NK-92 (cell line): ENCODE measurements around the gene FTH1.
"Not testable (repeated sequence)": the region's sequence is repeated elsewhere in the genome, so short reads cannot be mapped to it uniquely, and the experiment has no call there.

Experiments
- DNase-seq: peaks from one replicate; lab custom pipeline; 2025; ENCODE audit not compliant: unreplicated experiment; lab: John Stamatoyannopoulos, UW

FTH1 gene

DNA sequence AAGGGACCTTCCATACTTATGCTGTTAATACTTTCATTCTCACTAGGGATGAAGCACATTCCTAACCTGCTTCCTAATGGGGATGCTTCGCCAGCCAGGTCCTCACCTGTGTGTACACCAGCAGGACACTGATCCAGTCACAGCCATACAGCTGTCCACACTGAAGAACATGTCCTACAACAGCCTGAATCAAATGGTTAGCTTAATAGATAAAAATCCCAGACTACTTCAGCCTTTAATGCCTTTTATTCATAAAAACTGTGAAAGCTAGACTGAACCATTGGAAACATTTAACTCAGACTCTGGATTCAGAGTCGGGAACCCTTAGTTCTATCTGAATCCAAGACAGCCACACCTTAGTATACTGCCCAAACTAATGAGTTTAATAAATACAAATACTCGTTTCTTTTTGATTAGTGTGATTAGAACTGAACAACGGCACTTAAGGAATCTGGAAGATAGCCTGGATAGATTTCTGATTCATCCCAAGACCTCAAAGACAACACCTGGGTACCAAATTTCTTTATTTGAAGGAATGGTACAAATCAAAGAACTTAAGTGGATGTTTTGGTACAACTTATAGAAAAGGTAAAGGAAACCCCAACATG lies 3.3 kb downstream of the FTH1 start:
- DNase-seq: no peak

DNA sequence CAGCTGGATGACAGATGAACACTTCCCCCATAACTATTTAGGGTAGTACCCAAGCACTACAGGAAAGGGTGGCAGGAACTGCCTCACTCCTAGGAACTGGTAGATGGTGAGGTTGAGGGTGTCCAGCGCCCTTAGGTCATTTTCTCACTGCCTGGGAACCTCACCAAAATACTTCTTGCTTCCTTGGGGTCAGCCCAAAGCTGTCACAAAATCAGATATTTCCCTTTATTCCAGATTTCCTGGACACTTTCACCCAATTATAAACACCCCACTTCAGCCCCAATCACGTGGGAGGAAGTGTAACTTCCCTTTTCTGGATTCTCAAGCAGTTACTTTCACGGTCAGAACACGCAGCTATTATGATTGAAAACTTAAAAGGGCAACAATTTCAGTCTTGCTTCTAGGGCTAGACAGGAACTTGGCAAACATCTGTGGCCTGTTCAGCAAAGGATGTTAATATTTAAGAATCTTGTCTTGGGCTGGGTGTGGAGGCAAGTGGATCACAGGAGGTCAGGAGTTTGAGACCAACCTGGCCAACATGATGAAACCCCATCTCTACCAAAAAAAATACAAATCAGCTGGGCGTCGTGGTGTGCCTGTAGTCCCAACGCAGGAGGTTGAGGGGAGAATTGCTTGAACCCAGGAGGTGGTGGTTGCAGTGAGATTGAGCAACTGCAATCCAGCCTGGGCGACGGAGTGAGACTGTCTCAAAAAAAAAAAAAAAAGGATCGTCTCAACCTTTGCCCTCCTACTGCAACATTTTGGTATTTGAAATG lies 4.0 kb downstream of the FTH1 start:
- no peak for DNase-seq

DNA sequence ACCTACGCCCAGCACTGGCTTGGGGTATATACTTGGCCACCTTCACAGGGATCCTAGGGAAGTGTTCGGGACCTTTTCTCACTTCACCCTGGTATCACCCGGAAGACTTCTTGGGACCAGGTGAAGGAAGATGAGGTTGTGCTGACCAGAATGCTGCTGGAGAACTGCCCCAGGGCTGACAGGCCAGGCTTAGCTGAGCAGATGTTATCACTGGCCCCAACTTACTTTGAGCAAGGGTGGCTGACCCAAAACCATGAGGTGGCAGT lies 4.5 kb downstream of the FTH1 start:
- DNase-seq: no peak

DNA sequence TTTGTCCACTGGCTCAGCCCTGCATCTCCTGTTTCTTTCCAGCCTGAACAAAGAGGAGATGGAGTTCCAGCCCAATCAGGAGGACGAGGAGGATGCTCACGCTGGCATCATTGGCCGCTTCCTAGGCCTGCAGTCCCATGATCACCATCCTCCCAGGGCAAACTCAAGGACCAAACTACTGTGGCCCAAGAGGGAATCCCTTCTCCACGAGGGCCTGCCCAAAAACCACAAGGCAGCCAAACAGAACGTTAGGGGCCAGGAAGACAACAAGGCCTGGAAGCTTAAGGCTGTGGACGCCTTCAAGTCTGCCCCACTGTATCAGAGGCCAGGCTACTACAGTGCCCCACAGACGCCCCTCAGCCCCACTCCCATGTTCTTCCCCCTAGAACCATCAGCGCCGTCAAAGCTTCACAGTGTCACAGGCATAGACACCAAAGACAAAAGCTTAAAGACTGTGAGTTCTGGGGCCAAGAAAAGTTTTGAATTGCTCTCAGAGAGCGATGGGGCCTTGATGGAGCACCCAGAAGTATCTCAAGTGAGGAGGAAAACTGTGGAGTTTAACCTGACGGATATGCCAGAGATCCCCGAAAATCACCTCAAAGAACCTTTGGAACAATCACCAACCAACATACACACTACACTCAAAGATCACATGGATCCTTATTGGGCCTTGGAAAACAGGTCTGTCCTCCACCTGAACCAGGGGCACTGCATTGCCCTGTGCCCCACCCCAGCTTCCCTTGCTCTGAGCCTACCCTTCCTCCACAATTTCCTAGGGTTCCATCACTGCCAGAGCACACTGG lies 5.0 kb downstream of the FTH1 start:
- DNase-seq: no peak

- no peak for DNase-seq
Observed at GRCh38 chr11:61961570-61962212, 5.7 kb downstream of the FTH1 start.

- DNase-seq: no peak
Observed at GRCh38 chr11:61960532-61960931, 6.9 kb downstream of the FTH1 start.

DNA sequence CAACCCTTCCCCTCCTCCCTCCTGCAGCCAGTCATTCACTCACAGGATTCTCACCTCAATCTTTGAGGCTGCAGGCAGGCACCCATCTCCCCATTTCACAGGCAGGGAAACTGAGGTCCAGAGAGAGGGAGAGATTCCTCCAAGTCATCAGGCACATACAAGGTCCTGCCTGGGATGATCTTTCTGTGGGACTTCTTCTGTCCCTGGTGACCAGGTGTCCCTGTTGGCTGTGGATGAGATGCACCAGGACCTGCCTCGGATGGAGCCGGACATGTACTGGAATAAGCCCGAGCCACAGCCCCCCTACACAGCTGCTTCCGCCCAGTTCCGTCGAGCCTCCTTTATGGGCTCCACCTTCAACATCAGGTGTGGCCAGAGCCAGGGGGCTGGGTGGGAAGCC lies 7.8 kb downstream of the FTH1 start:
- DNase-seq: no peak

DNA sequence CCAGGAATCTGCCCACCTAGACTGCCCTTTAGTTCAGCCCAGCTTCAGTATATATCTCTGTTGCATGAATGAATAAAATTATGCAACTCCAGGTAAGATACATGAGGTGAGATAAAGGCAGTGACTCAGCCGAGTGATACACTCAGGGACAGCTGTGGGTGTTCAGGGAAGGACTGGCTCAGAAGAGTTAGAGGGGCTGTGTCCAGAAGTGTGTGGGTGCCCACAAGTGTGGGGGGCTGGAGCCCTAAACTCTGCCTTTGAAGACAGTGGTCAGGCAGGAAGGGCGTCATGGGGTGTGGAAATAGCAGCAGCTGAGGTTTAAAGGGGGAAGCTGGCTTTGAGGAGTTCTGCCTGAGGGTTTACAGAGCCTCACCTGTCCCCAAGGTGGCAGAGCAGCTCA lies 8.3 kb downstream of the FTH1 start:
- DNase-seq: no peak

GRCh38 chr11:61958590-61958989 lies 8.8 kb downstream of the FTH1 start:
- no peak for DNase-seq

- no peak for DNase-seq
Observed at GRCh38 chr11:61957021-61957770, 10.2 kb downstream of the FTH1 start.

- no peak for DNase-seq
Observed at GRCh38 chr11:61956191-61957020, 11.0 kb downstream of the FTH1 start.

GRCh38 chr11:61955422-61956135 lies 11.9 kb downstream of the FTH1 start:
- DNase-seq: no peak

DNA sequence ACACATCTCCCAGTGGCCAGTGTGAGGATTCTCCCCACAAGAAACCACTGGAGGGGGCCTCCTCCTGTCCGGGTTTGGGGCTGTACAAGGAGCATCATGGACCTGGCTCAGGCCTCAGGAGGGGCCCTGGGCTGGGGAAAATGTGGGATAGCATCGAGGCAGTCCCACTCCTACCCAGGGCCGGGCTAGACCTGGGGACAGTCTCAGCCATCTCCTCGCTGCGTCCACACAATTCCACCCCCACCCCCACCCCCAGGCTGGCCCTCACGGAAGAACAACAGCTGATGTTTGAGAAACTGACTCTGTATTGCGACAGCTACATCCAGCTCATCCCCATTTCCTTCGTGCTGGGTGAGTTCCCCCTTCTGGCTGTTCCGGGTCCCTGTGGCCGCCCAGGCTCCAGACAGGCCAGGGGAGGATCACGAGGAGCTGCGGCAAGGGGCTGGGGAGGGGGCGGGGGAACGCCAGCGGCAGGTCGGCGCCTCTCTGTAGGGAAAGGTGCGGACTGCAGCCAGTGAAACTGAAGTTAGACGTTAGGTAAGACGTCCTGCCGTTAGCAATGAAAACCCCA lies 12.5 kb downstream of the FTH1 start:
- DNase-seq: no peak

DNA sequence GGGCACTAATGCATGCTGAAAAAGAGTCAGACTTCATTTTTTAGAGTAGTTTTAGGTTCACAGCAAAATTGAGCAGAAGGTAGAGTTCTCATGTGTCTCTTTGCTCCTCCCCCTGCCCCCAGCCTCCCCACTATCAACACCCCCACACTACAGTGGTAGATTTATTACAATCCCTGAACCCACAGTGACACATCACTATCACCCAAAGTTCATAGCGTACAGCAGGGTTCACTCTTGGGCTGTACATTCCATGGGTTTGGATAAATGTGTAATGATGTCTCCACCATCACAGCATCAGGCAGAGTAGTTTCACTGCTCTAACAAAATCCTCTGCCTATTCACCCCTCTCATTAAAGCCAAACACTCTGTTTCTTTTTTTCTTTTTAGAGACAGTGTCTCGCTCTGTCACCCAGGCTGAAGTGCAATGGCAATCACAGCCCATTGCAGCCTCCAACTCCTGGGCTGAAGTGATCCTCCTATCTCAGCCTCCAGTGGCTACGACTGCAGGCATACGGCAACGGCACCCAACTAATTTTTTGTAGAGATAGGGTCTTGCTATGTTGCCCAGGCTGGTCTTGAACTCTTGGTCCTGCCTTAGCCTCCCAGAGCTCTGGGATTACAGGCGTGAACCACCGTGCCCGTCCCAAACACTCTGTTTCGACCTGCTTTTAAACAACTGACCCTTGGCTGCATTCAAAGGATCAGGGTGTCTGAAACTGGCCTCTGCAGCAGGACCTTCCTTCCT lies 13.2 kb downstream of the FTH1 start:
- DNase-seq: no peak

GRCh38 chr11:61953632-61954031 lies 13.8 kb downstream of the FTH1 start:
- DNase-seq: not testable (repeated sequence)

DNA sequence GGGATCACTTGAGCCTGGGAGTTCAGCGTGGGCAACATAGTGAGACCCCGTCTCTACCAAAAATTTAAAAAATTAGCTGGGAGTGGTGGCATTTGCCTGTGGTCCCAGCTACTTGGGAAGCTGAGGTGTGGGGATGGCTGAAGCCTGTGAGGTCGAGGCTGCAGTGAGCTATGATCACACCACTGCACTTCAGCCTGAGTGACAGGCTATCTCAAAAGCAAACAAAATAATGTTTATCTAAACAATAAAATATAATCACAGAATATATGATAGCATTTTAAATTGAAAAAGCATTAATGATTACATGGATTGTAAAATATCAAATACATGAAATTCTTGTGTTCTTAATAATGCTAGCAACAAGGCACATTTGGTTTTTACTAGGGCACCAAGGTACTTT lies 14.6 kb downstream of the FTH1 start:
- DNase-seq: no peak

- DNase-seq: no peak
Observed at GRCh38 chr11:61951484-61952135, 15.8 kb downstream of the FTH1 start.

DNA sequence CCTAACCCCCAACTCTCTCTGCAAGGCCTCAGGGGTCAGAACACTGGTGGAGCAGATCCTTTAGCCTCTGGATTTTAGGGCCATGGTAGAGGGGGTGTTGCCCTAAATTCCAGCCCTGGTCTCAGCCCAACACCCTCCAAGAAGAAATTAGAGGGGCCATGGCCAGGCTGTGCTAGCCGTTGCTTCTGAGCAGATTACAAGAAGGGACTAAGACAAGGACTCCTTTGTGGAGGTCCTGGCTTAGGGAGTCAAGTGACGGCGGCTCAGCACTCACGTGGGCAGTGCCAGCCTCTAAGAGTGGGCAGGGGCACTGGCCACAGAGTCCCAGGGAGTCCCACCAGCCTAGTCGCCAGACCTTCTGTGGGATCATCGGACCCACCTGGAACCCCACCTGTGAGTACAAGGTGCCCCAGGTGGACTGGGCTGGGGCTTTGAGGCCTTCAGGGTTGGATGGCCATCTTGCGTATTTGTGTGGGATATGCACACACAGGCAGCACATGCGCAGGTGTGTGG lies 17.3 kb downstream of the FTH1 start, which contains the start of gene BEST1:
Gene BEST1 (plus strand): TSS at position 317 of the 513 bp plus-strand sequence. CDS start 1,456 bp downstream, outside the sequence.
- no peak for DNase-seq
